Measurements from ENCODE around the gene IGF2BP3. TPM values are rescaled to one million over a fixed set of nuclear protein-coding genes. Genes with fewer than 3 reads are reported as not detected.

IGF2BP3 gene
- total RNA-seq, 1 experiment from 2014 or later = 11.7 TPM

DNA sequence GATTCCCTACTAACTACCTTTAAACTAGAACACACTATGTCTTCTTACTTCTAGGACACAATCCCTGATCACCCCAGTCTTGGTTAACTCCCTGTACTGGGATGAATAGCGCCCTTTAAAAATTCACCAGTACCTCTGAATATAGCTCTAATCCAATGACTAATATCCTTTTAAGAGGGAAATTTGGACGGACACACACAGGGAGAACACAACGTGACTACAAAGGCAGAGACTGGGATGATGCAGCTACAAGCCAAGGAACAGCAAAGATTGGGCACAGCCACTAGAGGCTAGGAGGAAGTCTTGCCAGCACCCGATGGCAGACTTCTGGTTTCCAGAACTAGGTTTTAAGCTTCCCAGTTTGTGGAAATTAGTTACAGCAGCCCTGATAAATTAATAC lies 89.7 kb downstream of the IGF2BP3 start:
- TF ChIP-seq EZH2 (IDR thresholded peaks at IDR 0.05; ENCODE audit: low read length, unreplicated experiment) = no peak
- TF ChIP-seq, protein P1, sequence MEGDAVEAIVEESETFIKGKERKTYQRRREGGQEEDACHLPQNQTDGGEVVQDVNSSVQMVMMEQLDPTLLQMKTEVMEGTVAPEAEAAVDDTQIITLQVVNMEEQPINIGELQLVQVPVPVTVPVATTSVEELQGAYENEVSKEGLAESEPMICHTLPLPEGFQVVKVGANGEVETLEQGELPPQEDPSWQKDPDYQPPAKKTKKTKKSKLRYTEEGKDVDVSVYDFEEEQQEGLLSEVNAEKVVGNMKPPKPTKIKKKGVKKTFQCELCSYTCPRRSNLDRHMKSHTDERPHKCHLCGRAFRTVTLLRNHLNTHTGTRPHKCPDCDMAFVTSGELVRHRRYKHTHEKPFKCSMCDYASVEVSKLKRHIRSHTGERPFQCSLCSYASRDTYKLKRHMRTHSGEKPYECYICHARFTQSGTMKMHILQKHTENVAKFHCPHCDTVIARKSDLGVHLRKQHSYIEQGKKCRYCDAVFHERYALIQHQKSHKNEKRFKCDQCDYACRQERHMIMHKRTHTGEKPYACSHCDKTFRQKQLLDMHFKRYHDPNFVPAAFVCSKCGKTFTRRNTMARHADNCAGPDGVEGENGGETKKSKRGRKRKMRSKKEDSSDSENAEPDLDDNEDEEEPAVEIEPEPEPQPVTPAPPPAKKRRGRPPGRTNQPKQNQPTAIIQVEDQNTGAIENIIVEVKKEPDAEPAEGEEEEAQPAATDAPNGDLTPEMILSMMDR (conservative IDR thresholded peaks at IDR 0.05; ENCODE audit: low read depth, low read length) = no peak
- TF ChIP-seq EZH2phosphoT487 (IDR thresholded peaks at IDR 0.05; ENCODE audit: borderline replicate concordance, low read length) = no peak
- H4K20me1 ChIP-seq (ENCODE audit: low read length) = no peaks in the 10 kb centered on the region
- BruUV-seq (replicated peaks) = no TSS peak
- H3F3A ChIP-seq (ENCODE audit: low read length, unreplicated experiment) = no peaks in the 10 kb centered on the region
- no peak overlapping the region for H3K4me3 ChIP-seq (ENCODE audit: low read length)
- no peaks in the 10 kb centered on the region for H3K36me3 ChIP-seq (ENCODE audit: low read depth, low read length)
- no peak overlapping the region for H3K9ac ChIP-seq (ENCODE audit: low read length)
- H2AFZ ChIP-seq (ENCODE audit: low read length) = no peak overlapping the region
- H3K4me2 ChIP-seq (ENCODE audit: low read length) = no peak overlapping the region
- POLR2A ChIA-PET (ENCODE audit: unreplicated experiment) = no interaction called here
- no peaks in the 10 kb centered on the region for H3K79me2 ChIP-seq (ENCODE audit: low read length)
- H3K27ac ChIP-seq (ENCODE audit: low read length) = no peak overlapping the region
- no peaks in the 10 kb centered on the region for H3K9me2 ChIP-seq (replicated peaks; ENCODE audit: low read length)
- CTCF ChIA-PET = no interaction called here
- no peak for DNase-seq
- peak; percentile 16; the same call in 1 of the 2 replicates for ATAC-seq
- no peaks in the 10 kb centered on the region for H3K9me3 ChIP-seq (ENCODE audit: low read length)
- intact Hi-C loops (cut with micrococcal nuclease) = no loop called here
- H3K27me3 ChIP-seq (ENCODE audit: low read length) = no peaks in the 10 kb centered on the region
- peaks cover 25% of the 10 kb centered on the region for H3K4me1 ChIP-seq (ENCODE audit: insufficient read depth, low read length)

DNA sequence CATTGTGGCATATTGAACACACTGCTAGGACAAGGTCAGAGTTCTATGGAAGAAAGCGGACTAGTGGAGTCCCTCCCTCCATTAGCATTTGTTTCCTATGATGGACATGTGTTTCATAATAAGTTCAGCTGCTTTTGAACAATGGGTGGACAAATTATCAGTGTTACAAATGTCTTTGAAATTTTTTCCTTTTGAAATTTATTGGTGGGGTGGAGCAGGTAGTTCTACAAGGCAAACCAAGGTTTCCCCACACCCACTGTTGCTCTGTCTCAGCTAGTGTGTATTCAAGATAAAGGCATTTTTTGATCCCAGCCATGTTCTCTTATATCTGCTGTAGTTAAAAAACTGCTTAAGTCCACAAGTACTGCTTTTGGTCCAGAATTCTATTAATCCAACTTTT lies 91.3 kb downstream of the IGF2BP3 start:
- Histone ChIP-seq H3K4me3 (ENCODE audit: low read length) (no peak overlapping the region), H3K4me1 (ENCODE audit: insufficient read depth, low read length) (peaks cover 27% of the 10 kb centered on the region), H3F3A (ENCODE audit: low read length, unreplicated experiment) (no peaks in the 10 kb centered on the region), H3K9me2 (replicated peaks; ENCODE audit: low read length) (no peaks in the 10 kb centered on the region), H2AFZ (ENCODE audit: low read length) (no peak overlapping the region), H3K27me3 (ENCODE audit: low read length) (no peaks in the 10 kb centered on the region), H3K9ac (ENCODE audit: low read length) (no peak overlapping the region), H3K4me2 (ENCODE audit: low read length) (no peak overlapping the region), H3K27ac (ENCODE audit: low read length) (no peak overlapping the region), H3K79me2 (ENCODE audit: low read length) (no peaks in the 10 kb centered on the region), H3K36me3 (ENCODE audit: low read depth, low read length) (no peaks in the 10 kb centered on the region), H3K9me3 (ENCODE audit: low read length) (no peaks in the 10 kb centered on the region), H4K20me1 (ENCODE audit: low read length) (no peaks in the 10 kb centered on the region)
- CTCF ChIA-PET = no interaction called here
- ATAC-seq = no peak
- BruUV-seq (replicated peaks) = no TSS peak
- DNase-seq = no peak
- intact Hi-C loops (cut with micrococcal nuclease) = no loop called here
- POLR2A ChIA-PET (ENCODE audit: unreplicated experiment) = no interaction called here
- no peak for TF ChIP-seq EZH2phosphoT487 (IDR thresholded peaks at IDR 0.05; ENCODE audit: borderline replicate concordance, low read length)
- no peak for TF ChIP-seq EZH2 (IDR thresholded peaks at IDR 0.05; ENCODE audit: low read length, unreplicated experiment)
- TF ChIP-seq, protein P1 (conservative IDR thresholded peaks at IDR 0.05; ENCODE audit: low read depth, low read length) = no peak

DNA sequence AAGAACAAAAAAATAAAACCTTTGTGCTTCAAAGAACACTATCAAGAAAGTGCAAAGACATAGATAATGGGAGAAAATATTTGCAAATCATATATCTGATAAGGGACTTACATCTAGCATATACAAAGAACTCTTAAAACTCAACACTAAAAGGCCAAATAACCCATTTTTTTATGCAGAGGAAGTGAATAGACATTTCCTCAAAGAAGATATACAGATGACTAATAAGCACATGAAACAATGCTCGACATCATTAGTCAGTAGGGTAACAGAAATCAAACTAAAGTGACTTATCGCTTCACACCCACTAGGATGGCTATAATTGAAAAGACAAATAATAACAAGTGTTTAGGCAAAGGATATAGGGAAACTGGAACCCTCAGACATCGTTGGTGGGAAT lies 93.2 kb downstream of the IGF2BP3 start:
- Histone ChIP-seq H3F3A (ENCODE audit: low read length, unreplicated experiment) (no peaks in the 10 kb centered on the region), H3K4me2 (ENCODE audit: low read length) (no peak overlapping the region), H3K36me3 (ENCODE audit: low read depth, low read length) (no peaks in the 10 kb centered on the region), H4K20me1 (ENCODE audit: low read length) (no peaks in the 10 kb centered on the region), H3K4me3 (ENCODE audit: low read length) (no peak overlapping the region), H3K27me3 (ENCODE audit: low read length) (no peaks in the 10 kb centered on the region), H3K27ac (ENCODE audit: low read length) (no peak overlapping the region), H3K9me2 (replicated peaks; ENCODE audit: low read length) (no peaks in the 10 kb centered on the region), H3K9ac (ENCODE audit: low read length) (no peak overlapping the region), H3K4me1 (ENCODE audit: insufficient read depth, low read length) (peaks cover 26% of the 10 kb centered on the region), H3K9me3 (ENCODE audit: low read length) (no peaks in the 10 kb centered on the region), H2AFZ (ENCODE audit: low read length) (no peak overlapping the region), H3K79me2 (ENCODE audit: low read length) (no peaks in the 10 kb centered on the region)
- POLR2A ChIA-PET (ENCODE audit: unreplicated experiment) = no interaction called here
- DNase-seq = peak; percentile 43
- intact Hi-C loops (cut with micrococcal nuclease) = no loop called here
- peak; percentile 76 for ATAC-seq
- CTCF ChIA-PET = no interaction called here
- no TSS peak for BruUV-seq (replicated peaks)
- TF ChIP-seq EZH2 (IDR thresholded peaks at IDR 0.05; ENCODE audit: low read length, unreplicated experiment) (no peak), EZH2phosphoT487 (IDR thresholded peaks at IDR 0.05; ENCODE audit: borderline replicate concordance, low read length) (no peak)
- TF ChIP-seq, protein P1 (conservative IDR thresholded peaks at IDR 0.05; ENCODE audit: low read depth, low read length) = no peak
